Measurements from ENCODE around the gene ZNF76. TPM values are rescaled to one million over a fixed set of nuclear protein-coding genes. Genes with fewer than 3 reads are reported as not detected.

The ZNF76 gene
- total and polyA plus RNA-seq, 2 donors (not counting 3 experiments of a cell fraction or from before 2014, with no cell fraction given), result 27.9 to 34.6 TPM

- BruUV-seq (replicated peaks), result no TSS peak
- TF ChIP-seq FOS (IDR thresholded peaks at IDR 0.05; ENCODE audit: borderline replicate concordance, insufficient read depth, low read length), result no peak
- TF ChIP-seq GATA2 (IDR thresholded peaks at IDR 0.05; ENCODE audit: insufficient read depth, insufficient read length, low read depth, low read length), result peak; percentile 51
- H3K27me3 ChIP-seq (ENCODE audit: control insufficient read depth in 2 of 2, insufficient read depth in 2 of 2, low read length in 2 of 2), result peaks cover 0 to 4% of the 10 kb centered on the region in 2 experiments
- peaks cover 2 to 8% of the 10 kb centered on the region in 2 experiments for H3K36me3 ChIP-seq (ENCODE audit: control insufficient read depth in 2 of 2, extremely low read depth in 1 of 2, insufficient read depth in 2 of 2, low read length in 2 of 2)
- intact Hi-C loops (cut with micrococcal nuclease), result loop anchor here (1.0 kb wide), 1 partner anchor 26 kb away; no protein-coding TSS in a partner anchor
- peak overlapping the region in 2 of 3 experiments; percentile 47 to 70 for H3K4me3 ChIP-seq (replicated peaks in 1 of 3; ENCODE audit: insufficient read depth in 1 of 3, low read depth in 1 of 3, low read length in 3 of 3)
- H3K9ac ChIP-seq (replicated peaks; ENCODE audit: extremely low read depth, insufficient read depth, low read length), result peak overlapping the region; percentile 8
- H3K9me3 ChIP-seq (replicated peaks; ENCODE audit: control insufficient read depth, insufficient read depth, low read length), result no peaks in the 10 kb centered on the region
- peaks cover 2% of the 10 kb centered on the region for H4K20me1 ChIP-seq (replicated peaks; ENCODE audit: control insufficient read depth, extremely low read depth, insufficient read depth, low read length)
- FAIRE-seq (peak; percentile 33), DNase-seq (ENCODE audit: low read depth, low spot score) (no peak)
- H3K4me2 ChIP-seq (ENCODE audit: insufficient read depth, low read length), result peak overlapping the region; percentile 95
- ChIA-PET POLR2A (interaction anchor here (1.3 kb wide), 1 partner anchor 105 kb away, joined by 3 read pairs; no protein-coding TSS in a partner anchor), CTCF (interaction anchor here (0.7 to 6.9 kb wide), 15 partner anchors 10 to 137 kb away, joined by 3 to 270 read pairs (median 6); partner anchors contain the start of genes DEF6, FANCE and RPL10A)
- no peak overlapping the region for H3K27ac ChIP-seq (ENCODE audit: insufficient read depth, low read depth, low read length)
- dilution Hi-C loops (cut with MboI; ENCODE audit: extremely low pct_ligation_motif_present, low sequenced_read_pairs), result no loop called here
- no peaks in the 10 kb centered on the region for H3K9me1 ChIP-seq (replicated peaks; ENCODE audit: control insufficient read depth, extremely low read depth, insufficient read depth, low read length)
- peaks cover 14% of the 10 kb centered on the region for H3K4me1 ChIP-seq (ENCODE audit: control insufficient read depth, extremely low read depth, insufficient read depth, low read length)
- peaks cover 43% of the 10 kb centered on the region for H3K79me2 ChIP-seq (ENCODE audit: control insufficient read depth, insufficient read depth, low read length)
- H2AFZ ChIP-seq (ENCODE audit: low read depth, low read length), result no peak overlapping the region
Measured at GRCh38 chr6:35343835-35344550, 84.5 kb downstream of the ZNF76 start.

Other genes with a start within 250 kb of the ZNF76 start
- not detected in 2 replicates for gene TCP11, start 118.4 kb upstream of the ZNF76 start, total RNA-seq
- 0.18 TPM in 2 replicates for gene TCP11, start 118.4 kb upstream of the ZNF76 start, polyA plus RNA-seq
- 0.62 and 1.5 TPM in 2 replicates for gene SCUBE3, start 45.8 kb upstream of the ZNF76 start, total RNA-seq
- gene SCUBE3, start 45.8 kb upstream of the ZNF76 start, polyA plus RNA-seq, result 1.0 and 1.1 TPM in 2 replicates
- 0.77 and 1.0 TPM in 2 replicates for gene DEF6, start 38.1 kb downstream of the ZNF76 start, total RNA-seq
- 0.43 and 0.59 TPM in 2 replicates for gene DEF6, start 38.1 kb downstream of the ZNF76 start, polyA plus RNA-seq
- gene PPARD, start 82.8 kb downstream of the ZNF76 start, total RNA-seq, result 23.4 and 29.2 TPM in 2 replicates
- gene PPARD, start 82.8 kb downstream of the ZNF76 start, polyA plus RNA-seq, result 29.2 and 32.5 TPM in 2 replicates
- 11.0 and 12.7 TPM in 2 replicates for gene FANCE, start 192.6 kb downstream of the ZNF76 start, total RNA-seq
- 9.1 and 9.5 TPM in 2 replicates for gene FANCE, start 192.6 kb downstream of the ZNF76 start, polyA plus RNA-seq
- gene RPL10A, start 208.7 kb downstream of the ZNF76 start, total RNA-seq, result 1,327 and 1,339 TPM in 2 replicates
- 1,956 and 2,053 TPM in 2 replicates for gene RPL10A, start 208.7 kb downstream of the ZNF76 start, polyA plus RNA-seq
- 1.1 and 2.0 TPM in 2 replicates for gene TEAD3, start 237.3 kb downstream of the ZNF76 start, total RNA-seq
- gene TEAD3, start 237.3 kb downstream of the ZNF76 start, polyA plus RNA-seq, result 1.6 and 1.7 TPM in 2 replicates